ENCODE results near the gene NT5DC4.

NT5DC4 gene

GRCh38 chr2:112720785-112721184 is at the start of gene NT5DC4:
Gene NT5DC4, plus strand, starts transcription at chr2:112721020. Its CDS starts 60 bp downstream, at chr2:112721080.
- Mint-ChIP-seq H3K4me3 (no peak within 1 kb of the TSS), H3K9me3 (no peaks in the 10 kb centered on the region), H3K36me3 (ENCODE audit: low read depth) (no peaks in the 10 kb centered on the region), H3K27ac (no peak within 1 kb of the TSS), H3K4me1 (peaks cover under 1% of the 10 kb centered on the region), H3K27me3 (peaks cover 2% of the 10 kb centered on the region)
- no peak for DNase-seq
- no peak for ATAC-seq

GRCh38 chr2:112671801-112672200 is 49.0 kb upstream of the NT5DC4 start:
- ATAC-seq (no peak), DNase-seq (no peak)
- Mint-ChIP-seq H3K27me3 (peaks cover 7% of the 10 kb centered on the region), H3K27ac (no peak overlapping the region), H3K9me3 (no peaks in the 10 kb centered on the region), H3K36me3 (ENCODE audit: low read depth) (peaks cover 2% of the 10 kb centered on the region), H3K4me3 (no peak overlapping the region), H3K4me1 (no peaks in the 10 kb centered on the region)

- no peak for ATAC-seq
- H3K4me1 Mint-ChIP-seq: no peaks in the 10 kb centered on the region
- H3K9me3 Mint-ChIP-seq: no peaks in the 10 kb centered on the region
- no peak overlapping the region for H3K4me3 Mint-ChIP-seq
- peaks cover 7% of the 10 kb centered on the region for H3K27me3 Mint-ChIP-seq
- H3K36me3 Mint-ChIP-seq (ENCODE audit: low read depth): peaks cover 2% of the 10 kb centered on the region
- no peak overlapping the region for H3K27ac Mint-ChIP-seq
- DNase-seq: no peak
Measured at GRCh38 chr2:112673008-112673407, 47.8 kb upstream of the NT5DC4 start.

DNA sequence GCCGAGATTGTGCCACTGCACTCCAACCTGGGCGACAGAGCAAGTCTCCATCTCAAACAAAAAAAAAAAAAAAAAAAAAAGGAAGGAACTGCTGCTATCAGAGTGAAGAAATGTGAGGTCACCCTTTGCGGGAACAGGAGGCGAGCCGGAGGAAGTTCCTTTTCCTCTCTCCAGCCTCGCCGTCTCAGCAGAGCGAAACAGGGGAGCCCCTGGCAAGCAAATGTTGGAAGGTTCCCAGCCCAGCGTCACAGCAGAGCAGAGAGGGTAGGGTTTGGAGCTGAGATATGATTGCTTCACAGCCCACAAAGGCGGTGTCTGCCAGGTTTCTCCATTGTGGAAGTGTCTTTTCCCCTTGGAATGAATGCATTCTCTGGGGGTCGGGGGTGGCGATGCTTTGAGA is 46.6 kb upstream of the NT5DC4 start:
- H3K4me1 Mint-ChIP-seq: no peaks in the 10 kb centered on the region
- ATAC-seq (no peak), DNase-seq (no peak)
- no peak overlapping the region for H3K27ac Mint-ChIP-seq
- H3K9me3 Mint-ChIP-seq: no peaks in the 10 kb centered on the region
- no peak overlapping the region for H3K4me3 Mint-ChIP-seq
- H3K36me3 Mint-ChIP-seq (ENCODE audit: low read depth): peaks cover 2% of the 10 kb centered on the region
- peaks cover 7% of the 10 kb centered on the region for H3K27me3 Mint-ChIP-seq

- no peak for DNase-seq
- Mint-ChIP-seq H3K27me3 (peaks cover 5% of the 10 kb centered on the region), H3K4me3 (no peak overlapping the region), H3K27ac (no peak overlapping the region), H3K9me3 (no peaks in the 10 kb centered on the region), H3K36me3 (ENCODE audit: low read depth) (no peaks in the 10 kb centered on the region), H3K4me1 (no peaks in the 10 kb centered on the region)
- ATAC-seq: no peak
Measured at GRCh38 chr2:112679484-112679883, 41.3 kb upstream of the NT5DC4 start.

DNA sequence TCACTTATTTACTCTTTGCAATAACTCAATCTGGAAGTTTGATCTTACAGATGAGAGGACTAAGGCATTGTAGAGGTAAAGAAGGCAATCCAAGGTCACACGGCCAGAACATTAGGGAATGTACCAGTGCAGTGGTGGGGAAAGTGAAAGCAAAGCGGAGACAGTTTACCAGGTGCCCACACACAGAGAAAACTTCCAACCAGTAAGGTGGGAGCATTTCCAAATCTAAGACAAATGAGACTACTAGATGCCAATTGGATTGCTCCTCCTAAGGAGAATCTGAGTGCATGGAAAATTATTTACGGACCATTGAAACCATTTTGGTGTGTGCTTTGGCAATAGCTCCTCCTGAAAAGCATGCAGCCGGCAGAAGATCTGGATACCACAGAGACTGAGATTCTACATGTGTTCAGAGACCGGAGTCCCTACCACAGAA is 40.1 kb upstream of the NT5DC4 start:
- Mint-ChIP-seq H3K4me1 (no peaks in the 10 kb centered on the region), H3K9me3 (no peaks in the 10 kb centered on the region), H3K36me3 (ENCODE audit: low read depth) (no peaks in the 10 kb centered on the region), H3K27ac (no peak overlapping the region), H3K27me3 (no peaks in the 10 kb centered on the region), H3K4me3 (no peak overlapping the region)
- ATAC-seq: no peak
- DNase-seq: no peak

DNA sequence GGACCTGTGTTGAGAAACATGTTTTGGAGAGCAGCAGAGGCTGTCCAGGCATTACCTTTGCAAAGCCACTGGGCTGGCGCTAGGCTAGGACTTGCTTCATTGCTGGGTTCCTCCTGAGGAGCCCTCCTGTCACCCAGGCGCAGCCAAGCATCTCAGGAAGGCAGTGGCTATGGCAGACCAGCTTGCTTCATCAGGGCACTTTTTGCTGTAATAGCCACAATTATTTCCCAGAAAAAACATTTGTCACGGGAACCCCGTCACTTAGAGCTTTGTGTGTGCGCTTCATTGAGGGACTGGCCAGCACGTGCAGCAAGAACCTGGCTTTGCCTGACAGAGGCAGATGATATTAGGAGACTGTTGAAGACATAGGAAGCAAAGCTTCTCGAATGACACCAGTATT is 38.7 kb upstream of the NT5DC4 start:
- Mint-ChIP-seq H3K27ac (no peak overlapping the region), H3K4me1 (no peaks in the 10 kb centered on the region), H3K4me3 (no peak overlapping the region), H3K9me3 (no peaks in the 10 kb centered on the region), H3K27me3 (no peaks in the 10 kb centered on the region), H3K36me3 (ENCODE audit: low read depth) (no peaks in the 10 kb centered on the region)
- ATAC-seq: no peak
- DNase-seq: no peak

- Mint-ChIP-seq H3K4me3 (no peak overlapping the region), H3K9me3 (no peaks in the 10 kb centered on the region), H3K27ac (no peak overlapping the region), H3K4me1 (peaks cover 2% of the 10 kb centered on the region), H3K36me3 (ENCODE audit: low read depth) (no peaks in the 10 kb centered on the region), H3K27me3 (no peaks in the 10 kb centered on the region)
- ATAC-seq (no peak), DNase-seq (no peak)
Measured at GRCh38 chr2:112683550-112684414, 37.0 kb upstream of the NT5DC4 start.

DNA sequence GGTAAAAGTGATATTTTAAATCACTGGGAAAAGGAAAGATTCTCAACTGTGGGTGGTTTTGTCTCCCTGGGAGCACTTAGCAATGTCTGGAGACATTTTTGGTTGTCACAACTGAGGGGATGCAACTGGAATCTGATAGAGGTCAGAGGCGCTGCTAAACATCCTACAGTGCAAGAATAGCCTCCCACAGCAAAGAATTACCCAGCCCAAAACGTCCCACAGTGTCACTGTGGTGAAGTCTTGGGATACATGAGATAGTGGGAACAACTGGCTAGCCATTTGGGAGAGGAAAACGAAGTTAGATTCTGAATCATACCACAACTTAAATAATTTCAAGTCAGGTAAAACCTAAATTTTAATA is 36.4 kb upstream of the NT5DC4 start:
- Mint-ChIP-seq H3K4me1 (peaks cover 2% of the 10 kb centered on the region), H3K27ac (no peak overlapping the region), H3K4me3 (no peak overlapping the region), H3K36me3 (ENCODE audit: low read depth) (no peaks in the 10 kb centered on the region), H3K27me3 (no peaks in the 10 kb centered on the region), H3K9me3 (no peaks in the 10 kb centered on the region)
- DNase-seq: no peak
- ATAC-seq: no peak

DNA sequence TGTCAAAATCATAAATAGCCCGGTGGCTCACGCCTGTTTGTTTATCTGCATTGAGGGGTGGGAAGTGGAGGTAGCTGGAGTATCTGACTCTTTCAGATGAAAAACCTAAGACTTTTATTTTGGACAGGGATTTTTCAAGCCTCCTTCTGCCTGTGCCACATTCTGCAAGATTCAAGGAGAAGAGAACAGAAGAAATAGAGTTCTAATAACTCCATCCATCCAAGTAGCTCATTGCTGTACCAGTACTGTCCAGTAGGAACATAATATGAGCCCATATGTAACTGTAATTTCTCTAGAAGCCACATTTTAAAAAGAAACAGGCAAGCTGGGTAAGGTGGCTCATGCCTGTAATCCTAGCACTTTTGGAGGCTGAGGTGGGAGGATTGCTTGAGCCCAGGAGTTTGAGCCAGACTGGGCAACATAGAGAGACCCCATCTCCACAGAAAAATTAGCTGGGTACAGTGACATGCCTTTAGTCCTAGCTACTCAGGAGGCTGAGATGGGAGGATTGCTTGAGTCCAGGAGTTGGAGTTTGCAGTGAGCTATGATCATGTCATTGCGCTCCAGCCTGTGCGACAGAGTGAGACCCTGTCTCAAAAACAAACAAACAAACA is 35.4 kb upstream of the NT5DC4 start:
- Mint-ChIP-seq H3K9me3 (no peaks in the 10 kb centered on the region), H3K4me1 (peaks cover 2% of the 10 kb centered on the region), H3K27me3 (no peaks in the 10 kb centered on the region)

GRCh38 chr2:112686348-112687217 is 34.2 kb upstream of the NT5DC4 start:
- DNase-seq: no peak
- ATAC-seq: no peak
- H3K4me3 Mint-ChIP-seq: no peak overlapping the region
- H3K4me1 Mint-ChIP-seq: peaks cover 12% of the 10 kb centered on the region
- no peaks in the 10 kb centered on the region for H3K27me3 Mint-ChIP-seq
- H3K27ac Mint-ChIP-seq: no peak overlapping the region
- H3K9me3 Mint-ChIP-seq: no peaks in the 10 kb centered on the region
- no peaks in the 10 kb centered on the region for H3K36me3 Mint-ChIP-seq (ENCODE audit: low read depth)

More for the DNA sequence above, 35.4 kb upstream of the NT5DC4 start:
- H3K4me3 Mint-ChIP-seq: no peak overlapping the region
- H3K27ac Mint-ChIP-seq: no peak overlapping the region
- no peak for DNase-seq
- H3K36me3 Mint-ChIP-seq (ENCODE audit: low read depth): no peaks in the 10 kb centered on the region
- no peak for ATAC-seq

DNA sequence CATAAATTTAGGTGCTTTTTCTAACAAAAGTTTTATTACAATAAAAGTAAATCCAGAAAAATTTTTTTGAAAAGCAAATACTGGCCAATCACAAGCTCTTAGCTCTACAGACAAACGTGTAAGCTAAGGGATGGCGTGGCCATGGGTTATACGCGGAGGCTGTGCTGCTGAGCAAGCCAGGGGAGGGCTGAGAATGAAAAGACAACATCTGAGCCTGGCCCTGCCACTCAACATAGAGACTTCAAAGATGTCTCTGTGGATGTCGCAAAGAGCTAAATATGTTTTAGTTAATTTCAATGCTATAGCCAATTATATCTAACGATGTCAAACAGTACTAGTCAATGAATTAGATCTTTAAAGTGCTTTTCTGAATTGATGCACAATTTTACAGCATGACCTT is 33.3 kb upstream of the NT5DC4 start:
- Mint-ChIP-seq H3K27ac (no peak overlapping the region), H3K4me1 (peaks cover 21% of the 10 kb centered on the region), H3K9me3 (no peaks in the 10 kb centered on the region), H3K27me3 (no peaks in the 10 kb centered on the region), H3K36me3 (ENCODE audit: low read depth) (no peaks in the 10 kb centered on the region), H3K4me3 (no peak overlapping the region)
- ATAC-seq (no peak), DNase-seq (no peak)

- Mint-ChIP-seq H3K4me1 (peaks cover 29% of the 10 kb centered on the region), H3K27me3 (no peaks in the 10 kb centered on the region), H3K27ac (no peak overlapping the region), H3K9me3 (no peaks in the 10 kb centered on the region), H3K4me3 (no peak overlapping the region), H3K36me3 (ENCODE audit: low read depth) (no peaks in the 10 kb centered on the region)
- ATAC-seq (no peak), DNase-seq (no peak)
Measured at GRCh38 chr2:112688086-112688880, 32.5 kb upstream of the NT5DC4 start.

DNA sequence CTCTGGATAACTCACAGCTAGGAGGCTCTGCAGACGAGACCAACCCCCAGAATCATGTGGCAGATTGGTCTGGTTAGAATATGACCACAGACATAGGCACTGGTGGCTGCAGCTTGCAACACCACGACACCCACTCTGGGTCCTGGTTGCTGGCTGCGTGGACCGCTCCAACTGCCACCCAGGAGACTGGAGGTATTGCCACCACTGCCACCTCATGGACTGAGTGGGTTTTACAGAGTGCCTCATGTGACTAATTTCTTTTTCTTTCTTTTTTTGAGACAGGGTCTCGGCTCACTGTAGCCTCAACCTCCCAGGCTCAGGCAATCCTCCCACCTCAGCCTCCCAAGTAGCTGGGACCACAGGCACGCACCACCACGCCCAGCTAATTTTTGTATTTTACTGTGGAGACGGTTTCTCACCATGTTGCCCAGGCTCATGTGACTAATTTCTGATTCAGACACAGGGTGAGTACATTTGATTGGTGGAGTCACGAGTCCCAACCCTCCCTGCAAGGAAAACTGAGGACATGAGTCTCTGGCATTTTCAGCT is 29.9 kb upstream of the NT5DC4 start:
- Mint-ChIP-seq H3K27ac (no peak overlapping the region), H3K36me3 (ENCODE audit: low read depth) (no peaks in the 10 kb centered on the region), H3K27me3 (no peaks in the 10 kb centered on the region), H3K4me3 (no peak overlapping the region), H3K9me3 (no peaks in the 10 kb centered on the region), H3K4me1 (peaks cover 34% of the 10 kb centered on the region)
- DNase-seq (peak; percentile 66), ATAC-seq (peak; percentile 40)
